PC-3 (cell line): Measurements from ENCODE around the gene GALNT13. TPM values are rescaled to one million over a fixed set of nuclear protein-coding genes. Genes with fewer than 3 reads are reported as not detected.
"Not testable (repeated sequence)": the region's sequence is repeated elsewhere in the genome, so short reads cannot be mapped to it uniquely, and the experiment has no call there.

Experiments used
- ATAC-seq: fragments of 200-7000 bp; cut with Tn5 transposase; 2 replicates; pipeline ENCODE4 v1.9.1; 2020; ENCODE audit warnings: mild to moderate bottlenecking, moderate library complexity
- BruUV-seq: library from RNA; stranded (reverse); fragments of 400-500 nt; replicated peaks from 2 replicates; lab custom pipeline; 2021; lab: Mats Ljungman, UMichigan
- CTCF ChIA-PET: fragments of 300-600 bp; sonication (Branson Sonifier 250); formaldehyde crosslinking; loops from one replicate; lab custom pipeline; 2022; ENCODE audit warnings: antibody characterized with exemption; lab: Charles Lee
- POLR2A ChIA-PET: fragments of 300-600 bp; sonication (Branson Sonifier 250); formaldehyde crosslinking; loops from one replicate; lab custom pipeline; 2022; ENCODE audit warnings: antibody characterized with exemption; ENCODE audit not compliant: unreplicated experiment; lab: Charles Lee
- DNase-seq: peaks from one replicate; pipeline ENCODE4 v3.0.0-alpha.2; 2015
- H2AFZ ChIP-seq: fragments of 300-600 bp; sonication (generic); 2 replicates; pipeline ENCODE4 v1.6.0; 2016; ENCODE audit warnings: antibody characterized with exemption, low read length
- H3F3A ChIP-seq: fragments of 300-600 bp; sonication (generic); one replicate; pipeline ENCODE4 v1.6.0; 2017; ENCODE audit warnings: antibody characterized with exemption, low read length, control low read depth, mild to moderate bottlenecking; ENCODE audit not compliant: unreplicated experiment
- H3K27ac ChIP-seq: fragments of 300-600 bp; sonication (generic); 2 replicates; pipeline ENCODE4 v1.5.1; 2016; ENCODE audit warnings: mild to moderate bottlenecking, low read length
- H3K27me3 ChIP-seq: fragments of 300-600 bp; sonication (generic); 2 replicates; pipeline ENCODE4 v1.6.1; 2016; ENCODE audit warnings: low read length, mixed read lengths
- H3K36me3 ChIP-seq: fragments of 300-600 bp; sonication (generic); 2 replicates; pipeline ENCODE4 v1.6.1; 2016; ENCODE audit warnings: low read depth, mixed run types, low read length, mixed read lengths
- H3K4me1 ChIP-seq: fragments of 300-600 bp; sonication (generic); 2 replicates; pipeline ENCODE4 v1.5.1; 2016; ENCODE audit warnings: low read length; ENCODE audit not compliant: insufficient read depth
- H3K4me2 ChIP-seq: fragments of 300-600 bp; sonication (generic); 2 replicates; pipeline ENCODE4 v1.6.0; 2016; ENCODE audit warnings: low read length
- H3K4me3 ChIP-seq: fragments of 300-600 bp; sonication (generic); 2 replicates; pipeline ENCODE4 v1.5.1; 2016; ENCODE audit warnings: mild to moderate bottlenecking, low read length, mixed read lengths
- H3K79me2 ChIP-seq: fragments of 300-600 bp; sonication (generic); 2 replicates; pipeline ENCODE4 v1.6.1; 2017; ENCODE audit warnings: low read length, mixed read lengths
- H3K9ac ChIP-seq: fragments of 300-600 bp; sonication (generic); 2 replicates; pipeline ENCODE4 v1.6.0; 2016; ENCODE audit warnings: mild to moderate bottlenecking, low read length
- H3K9me2 ChIP-seq: fragments of 300-600 bp; sonication (generic); replicated peaks from 2 replicates; pipeline ENCODE4 v1.6.1; 2016; ENCODE audit warnings: mixed run types, low read length, mixed read lengths
- H3K9me3 ChIP-seq: fragments of 300-600 bp; sonication (generic); 2 replicates; pipeline ENCODE4 v1.6.1; 2016; ENCODE audit warnings: low read length, mixed read lengths
- H4K20me1 ChIP-seq: fragments of 300-600 bp; sonication (generic); 2 replicates; pipeline ENCODE4 v1.6.1; 2016; ENCODE audit warnings: low read length, mixed read lengths
- CTCF ChIP-seq: fragments of 300-600 bp; sonication (generic); conservative IDR thresholded peaks from 2 replicates; pipeline ENCODE4 v1.5.1; 2017; ENCODE audit warnings: antibody characterized with exemption, low read depth, mild to moderate bottlenecking, low read length
- EZH2 ChIP-seq: fragments of 300-600 bp; sonication (generic); IDR thresholded peaks from one replicate; pipeline ENCODE4 v1.6.1; 2017; ENCODE audit warnings: antibody characterized with exemption, mild to moderate bottlenecking, low read length; ENCODE audit not compliant: unreplicated experiment
- EZH2phosphoT487 ChIP-seq: fragments of 300-600 bp; sonication (generic); IDR thresholded peaks from 2 replicates; pipeline ENCODE4 v1.6.1; 2018; ENCODE audit warnings: mild to moderate bottlenecking, antibody characterized with exemption, low read length, borderline replicate concordance
- intact Hi-C: fragments of 100-400 bp; cut with micrococcal nuclease; formaldehyde crosslinking; loops from 2 replicates; pipeline ENCODE4 v1.9.0; 2023
- total RNA-seq: library from RNA; depleted of rRNA; stranded (reverse); fragments of >200 nt; gene quantifications from 2 replicates; pipeline ENCODE4 v1.2.3, GENCODE V29; 2014

Gene GALNT13
- total RNA-seq, 1 experiment from 2014 or later = 2.0 TPM

- CTCF ChIA-PET = no interaction called here
- no peaks in the 10 kb centered on the region for H3K79me2 ChIP-seq
- ATAC-seq (no peak), DNase-seq (no peak)
- H4K20me1 ChIP-seq = no peaks in the 10 kb centered on the region
- TF ChIP-seq CTCF = no peak
- no peak for TF ChIP-seq EZH2phosphoT487
- TF ChIP-seq EZH2 = no peak
- H3K9ac ChIP-seq = no peak overlapping the region
- POLR2A ChIA-PET = no interaction called here
- no peaks in the 10 kb centered on the region for H3F3A ChIP-seq
- H3K4me2 ChIP-seq = no peak overlapping the region
- H3K4me1 ChIP-seq = no peaks in the 10 kb centered on the region
- no peaks in the 10 kb centered on the region for H3K9me2 ChIP-seq
- no peak overlapping the region for H3K4me3 ChIP-seq
- no peaks in the 10 kb centered on the region for H3K9me3 ChIP-seq
- no peaks in the 10 kb centered on the region for H3K36me3 ChIP-seq
- no peak overlapping the region for H3K27ac ChIP-seq
- H3K27me3 ChIP-seq = no peaks in the 10 kb centered on the region
- BruUV-seq = no TSS peak
- H2AFZ ChIP-seq = no peak overlapping the region
- intact Hi-C loops = no loop called here
Measured at GRCh38 chr2:154466226-154466625, 594.5 kb downstream of the GALNT13 start.

- no TSS peak for BruUV-seq
- ATAC-seq (no peak), DNase-seq (no peak)
- no peaks in the 10 kb centered on the region for H3K9me2 ChIP-seq
- no peaks in the 10 kb centered on the region for H3K4me1 ChIP-seq
- no peaks in the 10 kb centered on the region for H3K27me3 ChIP-seq
- intact Hi-C loops = no loop called here
- no peak overlapping the region for H3K4me2 ChIP-seq
- no peaks in the 10 kb centered on the region for H3K79me2 ChIP-seq
- no peaks in the 10 kb centered on the region for H3K36me3 ChIP-seq
- no peaks in the 10 kb centered on the region for H3F3A ChIP-seq
- TF ChIP-seq EZH2 (no peak), CTCF (no peak), EZH2phosphoT487 (no peak)
- H4K20me1 ChIP-seq = no peaks in the 10 kb centered on the region
- no peak overlapping the region for H2AFZ ChIP-seq
- ChIA-PET POLR2A (no interaction called here), CTCF (no interaction called here)
- no peak overlapping the region for H3K9ac ChIP-seq
- H3K27ac ChIP-seq = no peak overlapping the region
- H3K4me3 ChIP-seq = no peak overlapping the region
- H3K9me3 ChIP-seq = no peaks in the 10 kb centered on the region
Measured at GRCh38 chr2:154470376-154470775, 598.7 kb downstream of the GALNT13 start.

- POLR2A ChIA-PET, H3K4me2 ChIP-seq: not testable (repeated sequence)
Measured at GRCh38 chr2:154471492-154471891, 599.8 kb downstream of the GALNT13 start.

More at GRCh38 chr2:154471492-154471891, 599.8 kb downstream of the GALNT13 start:
- CTCF ChIA-PET, H3K36me3 ChIP-seq, H3F3A ChIP-seq, H3K27me3 ChIP-seq, H3K4me1 ChIP-seq, H3K79me2 ChIP-seq, DNase-seq, H3K9me3 ChIP-seq, H3K9me2 ChIP-seq, H2AFZ ChIP-seq, H3K9ac ChIP-seq, H3K4me3 ChIP-seq, ATAC-seq, H4K20me1 ChIP-seq, intact Hi-C loops, BruUV-seq, H3K27ac ChIP-seq: not testable (repeated sequence)
